ENCODE measurements around the gene ZNF18.
"Not testable (repeated sequence)": the region's sequence is repeated elsewhere in the genome, so short reads cannot be mapped to it uniquely, and the experiment has no call there.

Gene ZNF18

GRCh38 chr17:11950771-11951519 is 46.3 kb downstream of the ZNF18 start:
- Mint-ChIP-seq H3K4me3 (no peak overlapping the region), H3K4me1 (no peaks in the 10 kb centered on the region)

DNA sequence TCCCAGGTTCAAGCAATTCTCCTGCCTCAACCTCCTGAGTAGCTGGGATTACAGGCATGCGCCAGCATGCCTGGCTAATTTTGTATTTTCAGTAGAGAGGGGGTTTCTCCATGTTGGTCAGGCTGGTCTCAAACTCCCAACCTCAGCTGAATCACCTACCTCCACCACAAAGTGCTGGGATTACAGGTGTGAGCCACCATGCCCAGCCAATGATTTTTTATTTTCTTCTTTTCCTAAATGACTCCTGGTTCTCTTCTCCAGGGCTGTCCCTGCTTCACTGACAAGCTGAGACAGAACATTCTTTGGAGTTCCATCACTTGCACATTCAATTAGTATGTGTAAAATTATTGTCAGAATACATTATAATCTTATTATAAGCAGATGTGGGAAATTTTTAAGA is 47.7 kb downstream of the ZNF18 start:
- H3K4me3 Mint-ChIP-seq, H3K9me3 Mint-ChIP-seq, ATAC-seq, H3K27ac Mint-ChIP-seq, H3K27me3 Mint-ChIP-seq, H3K4me1 Mint-ChIP-seq: not testable (repeated sequence)
- H3K36me3 Mint-ChIP-seq: peaks cover 19% of the 10 kb centered on the region

More at GRCh38 chr17:11950771-11951519, 46.3 kb downstream of the ZNF18 start:
- H3K27me3 Mint-ChIP-seq: no peaks in the 10 kb centered on the region
- ATAC-seq: no peak
- peaks cover 24% of the 10 kb centered on the region for H3K36me3 Mint-ChIP-seq
- H3K27ac Mint-ChIP-seq: no peak overlapping the region
- peaks cover 4% of the 10 kb centered on the region for H3K9me3 Mint-ChIP-seq

GRCh38 chr17:11948789-11949188 is 48.5 kb downstream of the ZNF18 start:
- no peak for ATAC-seq
- H3K27ac Mint-ChIP-seq: no peak overlapping the region
- H3K4me3 Mint-ChIP-seq: no peak overlapping the region
- no peaks in the 10 kb centered on the region for H3K4me1 Mint-ChIP-seq
- H3K27me3 Mint-ChIP-seq: no peaks in the 10 kb centered on the region
- H3K36me3 Mint-ChIP-seq: peaks cover 13% of the 10 kb centered on the region
- H3K9me3 Mint-ChIP-seq: no peaks in the 10 kb centered on the region

DNA sequence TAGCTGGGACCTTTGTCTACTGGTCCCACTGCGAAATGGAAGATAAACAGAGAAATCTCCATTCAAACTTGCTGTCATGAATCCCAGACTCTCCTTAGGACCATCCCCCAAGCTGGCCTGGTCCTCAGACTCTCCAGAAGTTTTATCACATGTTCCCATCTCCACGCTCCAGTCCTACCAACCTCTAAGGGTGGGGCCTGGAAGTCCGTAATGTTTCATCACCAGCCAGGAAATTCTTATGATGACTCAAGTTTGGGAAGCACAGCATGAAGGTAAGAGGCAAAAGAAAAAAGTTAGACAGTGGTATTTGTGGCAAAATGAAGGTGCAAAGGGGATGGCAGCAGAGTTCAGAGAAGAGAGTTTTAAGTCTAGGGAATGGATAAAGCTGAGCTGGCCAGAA is 52.7 kb downstream of the ZNF18 start:
- Mint-ChIP-seq H3K27me3 (no peaks in the 10 kb centered on the region), H3K4me1 (no peaks in the 10 kb centered on the region), H3K4me3 (no peak overlapping the region), H3K27ac (no peak overlapping the region), H3K9me3 (no peaks in the 10 kb centered on the region), H3K36me3 (no peaks in the 10 kb centered on the region)
- ATAC-seq: no peak

DNA sequence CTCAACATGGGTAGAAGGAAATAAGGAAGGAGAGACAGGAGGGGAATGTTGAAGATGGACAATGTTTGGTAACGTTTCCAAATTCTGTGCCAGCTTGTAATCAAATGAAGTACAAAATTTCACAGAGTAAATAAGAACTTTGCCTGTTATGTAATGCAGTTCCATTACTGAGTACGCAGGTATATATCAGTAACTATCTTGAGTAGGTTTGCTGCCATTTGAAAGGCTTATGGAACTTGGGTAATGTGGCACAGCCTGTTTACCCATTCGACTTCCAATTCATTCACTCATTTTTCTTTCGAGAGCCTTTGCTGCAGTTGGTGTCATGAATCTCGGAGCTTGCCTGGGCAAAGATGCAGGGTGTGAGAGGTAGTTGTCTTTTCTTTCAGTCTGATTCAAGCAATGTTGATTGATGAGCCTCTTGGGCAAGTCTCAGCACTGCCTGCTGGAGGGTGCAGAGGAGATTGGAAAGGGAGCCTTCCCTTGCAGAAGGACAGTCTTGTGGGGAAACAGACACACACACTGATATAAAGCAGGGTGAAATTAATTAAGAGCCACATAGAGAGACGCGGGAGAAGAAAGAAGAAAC is 53.4 kb downstream of the ZNF18 start:
- no peak overlapping the region for H3K4me3 Mint-ChIP-seq

DNA sequence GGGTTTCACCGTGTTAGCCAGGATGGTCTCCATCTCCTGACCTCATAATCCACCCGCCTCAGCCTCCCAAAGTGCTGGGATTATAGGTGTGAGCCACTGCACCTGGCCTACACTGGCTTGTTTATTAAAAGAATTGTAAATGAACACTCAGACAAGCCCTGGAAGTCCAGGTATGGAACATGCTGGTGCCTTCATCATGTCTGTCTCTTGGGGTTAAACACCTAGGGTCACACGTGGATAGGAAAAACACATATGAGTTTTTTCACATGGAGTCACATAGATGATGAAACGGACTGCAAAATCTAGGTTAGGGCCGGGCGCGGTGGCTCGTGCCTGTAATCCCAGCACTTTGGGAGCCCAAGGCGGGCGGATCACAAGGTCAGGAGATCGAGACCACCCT is 54.2 kb downstream of the ZNF18 start:
- not testable (repeated sequence) for ATAC-seq, H3K9me3 Mint-ChIP-seq, H3K4me3 Mint-ChIP-seq, H3K36me3 Mint-ChIP-seq, H3K27me3 Mint-ChIP-seq, H3K4me1 Mint-ChIP-seq, H3K27ac Mint-ChIP-seq

More for the DNA sequence above, 53.4 kb downstream of the ZNF18 start:
- H3K9me3 Mint-ChIP-seq: no peaks in the 10 kb centered on the region
- H3K36me3 Mint-ChIP-seq: no peaks in the 10 kb centered on the region
- ATAC-seq: no peak
- no peak overlapping the region for H3K27ac Mint-ChIP-seq
- H3K27me3 Mint-ChIP-seq: no peaks in the 10 kb centered on the region
- no peaks in the 10 kb centered on the region for H3K4me1 Mint-ChIP-seq

DNA sequence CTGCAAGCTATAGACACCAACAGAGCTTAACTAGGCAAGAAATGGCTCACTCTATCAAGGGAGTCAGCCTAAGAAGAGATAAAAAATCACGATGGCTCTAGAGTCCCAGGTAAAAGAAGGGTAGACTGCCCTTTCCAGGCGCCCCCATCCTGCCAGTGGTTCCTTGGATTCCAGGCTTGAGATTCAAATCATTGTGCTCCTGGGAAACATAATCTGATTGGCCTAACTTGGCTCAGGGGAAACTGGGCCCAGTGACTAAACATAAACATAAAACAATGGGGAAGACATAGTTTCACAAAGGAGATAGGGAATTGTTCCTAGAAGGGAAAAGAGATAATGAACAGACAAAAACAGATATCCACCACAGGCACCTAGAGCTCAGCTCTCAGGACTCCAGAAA is 56.4 kb downstream of the ZNF18 start:
- Mint-ChIP-seq H3K4me3 (no peak overlapping the region), H3K4me1 (no peaks in the 10 kb centered on the region), H3K27me3 (no peaks in the 10 kb centered on the region), H3K9me3 (no peaks in the 10 kb centered on the region), H3K36me3 (no peaks in the 10 kb centered on the region), H3K27ac (no peak overlapping the region)
- no peak for ATAC-seq

DNA sequence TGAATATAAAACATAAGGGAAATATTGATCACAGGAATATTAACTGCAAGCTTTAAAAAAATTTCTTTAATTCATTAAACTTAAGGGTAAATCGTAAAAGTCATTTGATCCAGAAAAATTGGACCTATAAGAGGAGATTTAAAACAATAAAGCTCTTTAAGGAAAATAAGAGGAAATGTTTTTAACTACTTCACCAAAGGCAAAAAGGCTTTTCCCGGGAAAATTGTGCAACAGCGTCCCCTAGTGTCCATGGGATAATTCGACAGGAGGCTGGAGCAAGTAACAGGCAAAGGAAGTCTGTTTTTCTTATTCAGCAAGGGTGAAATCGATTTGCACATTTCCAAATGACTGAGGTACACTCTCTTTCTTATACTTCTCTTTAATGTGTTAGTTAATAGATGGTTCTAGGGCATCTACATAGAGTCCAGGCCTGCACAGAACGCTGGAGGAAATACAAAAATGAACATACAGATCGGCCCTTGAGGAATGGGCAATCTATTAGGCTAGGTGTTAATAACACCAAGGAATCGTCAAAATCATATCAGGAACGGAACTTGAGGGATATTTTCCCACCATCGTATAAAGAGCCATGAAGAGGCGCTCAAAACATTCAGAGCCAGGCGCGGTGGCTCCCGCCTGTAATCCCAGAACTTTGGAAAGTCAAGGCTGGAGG is 61.4 kb downstream of the ZNF18 start:
- Mint-ChIP-seq H3K4me3 (no peak overlapping the region), H3K9me3 (no peaks in the 10 kb centered on the region), H3K4me1 (no peaks in the 10 kb centered on the region), H3K27me3 (no peaks in the 10 kb centered on the region), H3K36me3 (no peaks in the 10 kb centered on the region), H3K27ac (no peak overlapping the region)
- no peak for ATAC-seq

DNA sequence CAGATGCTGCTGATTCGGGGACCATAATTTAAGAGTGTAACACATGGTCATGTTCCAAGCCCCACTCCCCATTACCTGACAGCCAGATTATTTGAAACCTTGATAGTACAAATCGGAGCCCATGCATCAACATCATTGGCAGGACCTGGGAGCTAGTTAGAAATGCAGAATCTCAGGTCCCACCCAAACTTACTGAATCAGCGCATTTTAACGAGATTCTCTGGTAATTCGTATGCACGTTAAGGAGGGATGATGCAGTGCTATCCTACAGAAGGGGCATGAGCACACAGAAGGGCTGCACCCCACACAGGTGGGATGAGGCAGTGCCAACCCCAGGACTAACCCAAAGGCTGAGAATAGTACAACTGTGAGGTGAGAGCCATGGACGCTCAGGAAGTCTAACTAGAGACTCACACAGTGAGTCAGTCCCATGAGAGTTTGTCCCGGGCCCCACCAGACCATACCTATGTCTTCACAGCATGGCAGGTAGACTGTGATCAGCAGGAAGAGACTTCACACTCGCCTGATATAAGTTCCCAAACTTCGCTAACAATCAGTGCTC is 64.9 kb downstream of the ZNF18 start:
- no peaks in the 10 kb centered on the region for H3K9me3 Mint-ChIP-seq
- peaks cover 5% of the 10 kb centered on the region for H3K27me3 Mint-ChIP-seq
- no peak for ATAC-seq
- no peak overlapping the region for H3K4me3 Mint-ChIP-seq
- no peaks in the 10 kb centered on the region for H3K36me3 Mint-ChIP-seq
- H3K4me1 Mint-ChIP-seq: no peaks in the 10 kb centered on the region
- no peak overlapping the region for H3K27ac Mint-ChIP-seq

- Mint-ChIP-seq H3K27me3 (peaks cover 13% of the 10 kb centered on the region), H3K36me3 (no peaks in the 10 kb centered on the region), H3K4me3 (no peak overlapping the region), H3K27ac (no peak overlapping the region), H3K4me1 (no peaks in the 10 kb centered on the region), H3K9me3 (peaks cover 5% of the 10 kb centered on the region)
- no peak for ATAC-seq
Observed at GRCh38 chr17:11928436-11928835, 68.8 kb downstream of the ZNF18 start.

All from stimulated activated memory B cell treated with anti-CD40 and anti-IgM and Interleukin-4, amounts not matched to agents 10 μg/mL and 1 μg/mL and 100 μg/mL, for 72 hours (primary cell).